Mesenchymal stem cell (in vitro differentiated cells and primary cell): ENCODE results near the gene FAM78B.

Experiments used
- DNase-seq: peaks from one replicate; pipeline ENCODE4 v3.0.0-alpha.2; 2013
- H2AFZ ChIP-seq: one replicate; pipeline ENCODE4 v1.6.1; 2013; ENCODE audit warnings: low read depth, mild to moderate bottlenecking, control low read depth, inconsistent platforms, low read length, moderate library complexity
- H2AK5ac ChIP-seq: 2 replicates; pipeline ENCODE4 v1.6.1; 2013; ENCODE audit warnings: low read length, moderate library complexity, mild to moderate bottlenecking, inconsistent platforms; ENCODE audit not compliant: severe bottlenecking
- H2BK120ac ChIP-seq: one replicate; pipeline ENCODE4 v1.6.1; 2013; ENCODE audit warnings: low read depth, mild to moderate bottlenecking, inconsistent platforms, low read length, moderate library complexity
- H2BK12ac ChIP-seq, 2 experiments: one replicate each; pipeline ENCODE4 v1.6.1; 2013; ENCODE audit warnings: inconsistent platforms in 2 of 2, low read length in 2 of 2, mild to moderate bottlenecking in 2 of 2, moderate library complexity in 2 of 2, control low read depth in 1 of 2
- H2BK15ac ChIP-seq: one replicate; pipeline ENCODE4 v1.6.1; 2013; ENCODE audit warnings: mild to moderate bottlenecking, low read depth, inconsistent platforms; ENCODE audit not compliant: poor library complexity, severe bottlenecking
- H2BK5ac ChIP-seq: 2 replicates; pipeline ENCODE4 v1.6.1; 2013; ENCODE audit warnings: low read depth, mild to moderate bottlenecking, low read length, control low read depth, inconsistent platforms; ENCODE audit not compliant: poor library complexity, severe bottlenecking
- H3K14ac ChIP-seq, 2 experiments: one replicate each; pipeline ENCODE4 v1.6.1; 2013; ENCODE audit warnings: inconsistent platforms in 2 of 2, low read length in 2 of 2, control low read depth in 1 of 2, mild to moderate bottlenecking in 1 of 2, moderate library complexity in 1 of 2
- H3K18ac ChIP-seq, 2 experiments: one replicate each; pipeline ENCODE4 v1.6.1; 2013; ENCODE audit warnings: inconsistent platforms in 2 of 2, low read length in 2 of 2, control low read depth in 1 of 2, low read depth in 1 of 2, mild to moderate bottlenecking in 1 of 2
- H3K23ac ChIP-seq, 2 experiments: one replicate each; pipeline ENCODE4 v1.6.1; 2013; ENCODE audit warnings: inconsistent platforms in 2 of 2, low read length in 2 of 2, mild to moderate bottlenecking in 2 of 2, moderate library complexity in 2 of 2, control low read depth in 1 of 2
- H3K27ac ChIP-seq: 2 replicates; pipeline ENCODE4 v1.5.1; 2013; ENCODE audit warnings: mild to moderate bottlenecking, moderate library complexity, low read length, control low read depth, inconsistent platforms; ENCODE audit not compliant: poor library complexity, severe bottlenecking
- H3K27me3 ChIP-seq, 2 experiments: 2 replicates each; pipeline versions ENCODE4 v1.6.1 to v1.7.0; 2013; ENCODE audit warnings: low read length in 2 of 2, mild to moderate bottlenecking in 2 of 2, moderate library complexity in 2 of 2, control low read depth in 1 of 2, inconsistent platforms in 1 of 2; ENCODE audit not compliant: control insufficient read depth in 1 of 2, insufficient read depth in 1 of 2
- H3K36me3 ChIP-seq, 2 experiments: 2 replicates each; pipeline versions ENCODE4 v1.6.1 to v1.7.0; 2013; ENCODE audit warnings: low read length in 2 of 2, control low read depth in 1 of 2, inconsistent platforms in 1 of 2, low read depth in 1 of 2, mild to moderate bottlenecking in 1 of 2; ENCODE audit not compliant: insufficient read depth in 2 of 2, control insufficient read depth in 1 of 2
- H3K4ac ChIP-seq, 2 experiments: one replicate each; pipeline ENCODE4 v1.6.1; 2013; ENCODE audit warnings: inconsistent platforms in 2 of 2, low read length in 2 of 2, mild to moderate bottlenecking in 2 of 2, moderate library complexity in 2 of 2, control low read depth in 1 of 2, low read depth in 1 of 2
- H3K4me1 ChIP-seq: 2 replicates; pipeline ENCODE4 v1.6.1; 2013; ENCODE audit warnings: low read depth, low read length, control low read depth; ENCODE audit not compliant: control insufficient read depth, insufficient read depth
- H3K4me2 ChIP-seq: 2 replicates; pipeline ENCODE4 v1.6.1; 2013; ENCODE audit warnings: low read length, mild to moderate bottlenecking, inconsistent platforms; ENCODE audit not compliant: poor library complexity, severe bottlenecking
- H3K4me3 ChIP-seq, 2 experiments: 2 replicates each; pipeline versions ENCODE4 v1.5.1 to v1.7.0; 2013; ENCODE audit warnings: low read length in 2 of 2, mild to moderate bottlenecking in 2 of 2, control low read depth in 1 of 2, low read depth in 1 of 2; ENCODE audit not compliant: insufficient read depth in 1 of 2
- H3K79me1 ChIP-seq: replicated peaks from 2 replicates; pipeline ENCODE4 v1.6.1; 2013; ENCODE audit warnings: mild to moderate bottlenecking, control low read depth, low read length, inconsistent platforms; ENCODE audit not compliant: poor library complexity, severe bottlenecking
- H3K9ac ChIP-seq: 2 replicates; pipeline ENCODE4 v1.7.0; 2013; ENCODE audit warnings: mild to moderate bottlenecking, low read length, moderate library complexity
- H3K9me3 ChIP-seq: 2 replicates; pipeline ENCODE4 v1.7.0; 2013; ENCODE audit warnings: mild to moderate bottlenecking, low read length; ENCODE audit not compliant: control insufficient read depth
- H4K8ac ChIP-seq: one replicate; pipeline ENCODE4 v1.6.1; 2013; ENCODE audit warnings: inconsistent platforms, mild to moderate bottlenecking, low read length, moderate library complexity
- H4K91ac ChIP-seq: one replicate; pipeline ENCODE4 v1.6.1; 2013; ENCODE audit warnings: mild to moderate bottlenecking, low read length, inconsistent platforms
- WGBS: methylation state at CpG from one replicate; pipeline ENCODE4 v1.1.7; 2013; ENCODE audit warnings: mixed read lengths; 5-methylcytosine and 5-hydroxymethylcytosine counted together

Gene FAM78B

GRCh38 chr1:166111430-166111829 is 55.4 kb downstream of the FAM78B start:
- Histone ChIP-seq H3K14ac (no peak overlapping the region), H3K27ac (no peak overlapping the region), H2AFZ (no peak overlapping the region), H3K79me1 (no peaks in the 10 kb centered on the region), H3K9ac (no peak overlapping the region), H3K18ac (no peak overlapping the region), H2BK12ac (no peak overlapping the region), H3K4me3 (no peak overlapping the region), H2AK5ac (no peak overlapping the region), H2BK15ac (no peak overlapping the region), H3K23ac (no peak overlapping the region), H3K4me1 (no peaks in the 10 kb centered on the region), H4K8ac (no peak overlapping the region), H3K4ac (no peak overlapping the region), H3K4me2 (no peak overlapping the region), H3K27me3 (no peaks in the 10 kb centered on the region), H2BK5ac (no peak overlapping the region), H3K9me3 (no peaks in the 10 kb centered on the region), H2BK120ac (no peak overlapping the region), H3K36me3 (no peaks in the 10 kb centered on the region), H4K91ac (no peak overlapping the region)
- DNase-seq = no peak
- WGBS = 55% methylated on average over 3 of the region's 3 CpGs

- Histone ChIP-seq H3K79me1 (no peaks in the 10 kb centered on the region), H2BK15ac (no peak overlapping the region), H3K4me2 (no peak overlapping the region), H2BK12ac (no peak overlapping the region), H3K14ac (no peak overlapping the region), H3K4ac (no peak overlapping the region), H4K8ac (no peak overlapping the region), H2AFZ (no peak overlapping the region), H2AK5ac (no peak overlapping the region), H3K4me1 (no peaks in the 10 kb centered on the region), H3K36me3 (no peaks in the 10 kb centered on the region), H2BK120ac (no peak overlapping the region), H3K23ac (no peak overlapping the region), H4K91ac (no peak overlapping the region), H3K27me3 (no peaks in the 10 kb centered on the region), H2BK5ac (no peak overlapping the region), H3K9me3 (no peaks in the 10 kb centered on the region), H3K18ac (no peak overlapping the region), H3K27ac (no peak overlapping the region), H3K9ac (no peak overlapping the region), H3K4me3 (no peak overlapping the region)
- no peak for DNase-seq
- WGBS = 54% methylated on average over 4 of the region's 4 CpGs
Measured at GRCh38 chr1:166090244-166090643, 76.6 kb downstream of the FAM78B start.

- Histone ChIP-seq H2BK12ac (no peak overlapping the region), H3K18ac (no peak overlapping the region), H3K4me2 (no peak overlapping the region), H3K4me3 (no peak overlapping the region), H3K4me1 (no peaks in the 10 kb centered on the region), H4K8ac (no peak overlapping the region), H4K91ac (no peak overlapping the region), H3K79me1 (no peaks in the 10 kb centered on the region), H2BK5ac (no peak overlapping the region), H3K27ac (no peak overlapping the region), H3K9me3 (no peaks in the 10 kb centered on the region), H2BK15ac (no peak overlapping the region), H3K36me3 (no peaks in the 10 kb centered on the region), H2BK120ac (no peak overlapping the region), H3K9ac (no peak overlapping the region), H2AFZ (no peak overlapping the region), H3K23ac (no peak overlapping the region), H3K27me3 (no peaks in the 10 kb centered on the region), H3K4ac (no peak overlapping the region), H2AK5ac (no peak overlapping the region), H3K14ac (no peak overlapping the region)
- 28% methylated on average over 6 of the region's 6 CpGs for WGBS
- DNase-seq = no peak
Measured at GRCh38 chr1:166089804-166090203, 77.0 kb downstream of the FAM78B start.

GRCh38 chr1:166088572-166088955 is 78.2 kb downstream of the FAM78B start:
- Histone ChIP-seq H2AFZ (no peak overlapping the region), H3K79me1 (no peaks in the 10 kb centered on the region), H3K36me3 (no peaks in the 10 kb centered on the region), H3K23ac (no peak overlapping the region), H3K18ac (no peak overlapping the region), H3K4me2 (no peak overlapping the region), H3K14ac (no peak overlapping the region), H3K9ac (no peak overlapping the region), H2BK120ac (no peak overlapping the region), H3K27ac (no peak overlapping the region), H2BK5ac (no peak overlapping the region), H3K9me3 (no peaks in the 10 kb centered on the region), H3K4ac (no peak overlapping the region), H2BK15ac (no peak overlapping the region), H2BK12ac (no peak overlapping the region), H3K4me3 (no peak overlapping the region), H3K4me1 (no peaks in the 10 kb centered on the region), H4K8ac (no peak overlapping the region), H2AK5ac (no peak overlapping the region), H4K91ac (no peak overlapping the region), H3K27me3 (no peaks in the 10 kb centered on the region)
- DNase-seq = no peak
- 84% methylated on average over 4 of the region's 4 CpGs for WGBS
